C4-2B (cell line): ENCODE measurements around the gene MICAL3.

Experiments used
- H3K27ac ChIP-seq: fragments of 450-650 bp; 2 replicates; pipeline ENCODE4 v1.5.1; 2017
- ZFX ChIP-seq: fragments of 450-650 bp; IDR thresholded peaks from 2 replicates; pipeline ENCODE4 v1.6.1; 2017
- TF ChIP-seq, protein P1 (sequence below): fragments of 450-650 bp; conservative IDR thresholded peaks from 2 replicates; pipeline ENCODE4 v1.5.1; 2017; ENCODE audit warnings: mild to moderate bottlenecking

MICAL3 gene

GRCh38 chr22:17783312-17783711 is 241.0 kb downstream of the MICAL3 start:
- TF ChIP-seq, protein P1, sequence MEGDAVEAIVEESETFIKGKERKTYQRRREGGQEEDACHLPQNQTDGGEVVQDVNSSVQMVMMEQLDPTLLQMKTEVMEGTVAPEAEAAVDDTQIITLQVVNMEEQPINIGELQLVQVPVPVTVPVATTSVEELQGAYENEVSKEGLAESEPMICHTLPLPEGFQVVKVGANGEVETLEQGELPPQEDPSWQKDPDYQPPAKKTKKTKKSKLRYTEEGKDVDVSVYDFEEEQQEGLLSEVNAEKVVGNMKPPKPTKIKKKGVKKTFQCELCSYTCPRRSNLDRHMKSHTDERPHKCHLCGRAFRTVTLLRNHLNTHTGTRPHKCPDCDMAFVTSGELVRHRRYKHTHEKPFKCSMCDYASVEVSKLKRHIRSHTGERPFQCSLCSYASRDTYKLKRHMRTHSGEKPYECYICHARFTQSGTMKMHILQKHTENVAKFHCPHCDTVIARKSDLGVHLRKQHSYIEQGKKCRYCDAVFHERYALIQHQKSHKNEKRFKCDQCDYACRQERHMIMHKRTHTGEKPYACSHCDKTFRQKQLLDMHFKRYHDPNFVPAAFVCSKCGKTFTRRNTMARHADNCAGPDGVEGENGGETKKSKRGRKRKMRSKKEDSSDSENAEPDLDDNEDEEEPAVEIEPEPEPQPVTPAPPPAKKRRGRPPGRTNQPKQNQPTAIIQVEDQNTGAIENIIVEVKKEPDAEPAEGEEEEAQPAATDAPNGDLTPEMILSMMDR, result no peak
- TF ChIP-seq ZFX, result no peak
- H3K27ac ChIP-seq, result no peak overlapping the region

DNA sequence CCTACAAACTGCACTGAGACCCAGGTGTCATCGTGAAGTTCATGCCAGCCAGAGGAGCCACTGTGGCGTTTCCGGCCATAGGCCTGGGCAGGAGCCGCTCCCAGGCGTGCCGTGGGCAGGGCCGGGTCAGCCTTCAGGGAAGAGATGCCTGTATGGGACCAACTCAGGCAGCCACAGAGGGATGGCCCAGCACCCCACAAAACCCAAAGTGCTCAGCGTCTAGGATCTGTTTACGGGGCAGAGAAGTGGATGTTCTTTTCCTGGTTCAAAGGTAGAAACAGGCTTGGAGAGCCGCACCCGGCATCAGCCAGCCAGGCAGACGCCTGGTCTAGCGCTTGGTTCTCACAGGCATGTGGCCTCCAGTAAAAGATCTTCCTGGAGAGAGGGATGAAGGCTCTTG is 241.7 kb downstream of the MICAL3 start:
- TF ChIP-seq ZFX, result no peak
- TF ChIP-seq, protein P1, result no peak

GRCh38 chr22:17782158-17782557 is 242.2 kb downstream of the MICAL3 start:
- TF ChIP-seq, protein P1, result no peak
- TF ChIP-seq ZFX, result no peak
- H3K27ac ChIP-seq, result no peak overlapping the region

More for the DNA sequence above, 241.7 kb downstream of the MICAL3 start:
- H3K27ac ChIP-seq, result no peak overlapping the region

DNA sequence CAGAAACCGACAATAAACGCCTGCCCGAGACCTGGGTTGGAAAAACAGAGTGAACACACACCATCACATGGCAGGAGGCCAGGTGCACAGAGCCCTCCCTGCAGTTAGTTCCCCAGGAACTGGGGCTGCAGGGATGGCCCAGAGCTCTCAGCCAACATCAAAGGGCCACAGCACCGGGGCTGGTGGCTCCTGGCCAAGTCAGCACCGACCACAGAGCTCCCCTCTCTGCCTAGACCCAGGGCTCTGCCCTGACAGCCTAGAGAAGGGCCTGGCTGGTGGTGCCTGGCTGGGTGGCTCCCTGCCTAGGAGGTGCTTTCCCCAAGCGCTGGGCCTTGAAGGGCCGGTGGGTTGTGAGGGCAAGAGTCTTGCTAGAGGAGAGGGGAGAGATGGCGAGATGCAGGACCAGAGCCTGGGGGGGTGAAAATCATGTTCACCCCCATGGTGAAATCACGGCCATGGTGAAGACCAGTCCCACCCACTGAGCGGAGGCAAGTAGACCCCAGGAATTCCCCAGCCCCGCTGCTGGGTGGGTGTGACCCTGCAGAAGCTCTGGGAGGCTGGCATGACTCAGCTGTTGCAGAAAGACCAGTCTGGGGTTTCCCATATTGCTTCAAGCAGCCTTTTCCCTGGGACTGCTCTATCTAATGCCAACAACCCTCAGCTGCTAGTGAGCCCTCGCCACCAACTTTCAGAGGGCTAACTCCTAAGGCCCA is 242.9 kb downstream of the MICAL3 start:
- no peak for TF ChIP-seq ZFX
- TF ChIP-seq, protein P1, result no peak
- H3K27ac ChIP-seq, result no peak overlapping the region

DNA sequence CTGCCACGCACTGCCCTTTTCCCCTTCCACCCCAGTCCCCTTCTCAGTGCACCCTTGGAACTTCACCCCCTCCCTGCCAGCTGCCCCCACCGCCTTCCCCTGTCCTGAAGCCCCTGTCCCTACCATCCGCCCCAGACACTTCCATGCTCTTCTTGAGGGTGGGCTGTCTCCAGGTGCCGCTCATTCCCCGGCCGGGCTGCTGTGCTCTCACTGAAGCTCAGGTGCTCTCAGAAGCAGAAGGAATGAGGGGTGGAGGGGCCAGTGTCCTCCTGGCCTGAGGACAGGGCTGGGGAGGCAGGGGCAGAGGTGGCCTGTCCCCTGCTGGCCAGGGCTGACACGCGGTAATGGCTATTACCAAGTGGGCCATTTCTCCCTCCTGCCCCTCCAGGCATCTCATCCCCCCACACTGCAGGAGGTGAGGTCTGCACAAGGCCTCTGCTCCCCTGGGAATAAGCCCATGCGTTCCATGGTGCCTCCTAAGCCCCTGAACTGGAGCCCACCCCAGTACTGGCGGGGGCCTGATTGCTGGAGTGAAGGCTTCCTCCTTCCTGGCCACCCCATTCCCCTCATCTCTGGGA is 243.5 kb downstream of the MICAL3 start:
- TF ChIP-seq, protein P1, result no peak
- no peak for TF ChIP-seq ZFX
- H3K27ac ChIP-seq, result no peak overlapping the region

DNA sequence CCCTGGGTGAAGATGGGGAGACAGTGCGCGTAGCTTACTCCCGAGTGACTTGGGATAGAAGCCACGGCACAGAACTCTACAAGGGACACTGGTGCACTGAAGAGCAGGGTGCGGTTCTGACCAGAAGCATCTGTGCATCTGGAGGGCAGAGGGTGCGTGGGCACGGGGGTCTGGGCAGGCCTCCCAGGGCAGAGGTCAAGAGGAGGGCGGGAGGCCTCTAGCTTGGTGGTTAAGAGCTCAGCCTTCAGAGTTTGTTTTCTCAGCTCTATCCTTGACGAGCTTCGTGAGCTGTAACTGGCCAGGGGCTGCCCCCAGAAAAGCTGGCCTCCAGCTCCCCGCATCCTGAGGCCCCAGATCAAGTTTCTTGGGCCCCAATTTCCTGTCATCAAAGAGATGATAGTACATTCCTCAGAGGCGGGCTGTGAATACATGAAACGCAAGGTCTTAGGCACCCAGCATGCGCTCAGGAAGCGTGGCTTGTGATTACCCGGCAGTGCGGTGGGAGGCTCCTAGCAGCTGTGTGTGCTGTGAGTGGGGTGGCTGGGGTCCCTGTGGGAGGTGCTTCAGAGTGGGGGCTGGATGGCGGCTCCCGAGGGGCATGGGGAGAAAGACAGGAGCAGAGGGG is 244.1 kb downstream of the MICAL3 start:
- H3K27ac ChIP-seq, result no peak overlapping the region
- TF ChIP-seq, protein P1, result no peak
- no peak for TF ChIP-seq ZFX
